ENCODE measurements around the gene GNG7. TPM values are rescaled to one million over a fixed set of nuclear protein-coding genes. Genes with fewer than 3 reads are reported as not detected.

The GNG7 gene
- total and polyA plus RNA-seq, 10 of the 15 experiments (the other 5 are each of a cell fraction or from before 2014, with no cell fraction given), result 1.9 to 13.6 (median 6.5) TPM

- TF ChIP-seq CUX1 (IDR thresholded peaks at IDR 0.05; ENCODE audit: insufficient replicate concordance, low read depth, low read length) (no peak), IKZF1 (conservative IDR thresholded peaks at IDR 0.05) (peak; percentile 91), RAD21 (IDR thresholded peaks at IDR 0.05; ENCODE audit: insufficient read depth, low read depth, low read length) (no peak), CBFB (IDR thresholded peaks at IDR 0.05; ENCODE audit: low read depth) (peak; percentile 92), IKZF2 (IDR thresholded peaks at IDR 0.05) (peak; percentile 72 to 75), CHD1 (IDR thresholded peaks at IDR 0.05; ENCODE audit: low read depth, low read length) (no peak), SREBF1 (IDR thresholded peaks at IDR 0.05; ENCODE audit: low read length) (no peak), PML (IDR thresholded peaks at IDR 0.05; ENCODE audit: low read length) (peak; percentile 11; the same call in 1 of the 2 replicates), CHD4 (IDR thresholded peaks at IDR 0.05) (no peak), MXI1 (IDR thresholded peaks at IDR 0.05; ENCODE audit: low read depth, low read length) (no peak), RUNX3 (IDR thresholded peaks at IDR 0.05; ENCODE audit: low read length) (peak; percentile 91), RELB (IDR thresholded peaks at IDR 0.05; ENCODE audit: low read depth) (peak; percentile 53; the same call in 1 of the 2 replicates), NFYB (IDR thresholded peaks at IDR 0.05; ENCODE audit: insufficient read depth, low read depth, low read length) (no peak), GATAD2B (conservative IDR thresholded peaks at IDR 0.05; ENCODE audit: low read depth) (peak; percentile 71), SMAD5 (IDR thresholded peaks at IDR 0.05; ENCODE audit: low read depth) (peak; percentile 10; the same call in 1 of the 2 replicates), POLR2AphosphoS5 (IDR thresholded peaks at IDR 0.05; ENCODE audit: low read length) (peak; percentile 77), MTA3 (IDR thresholded peaks at IDR 0.05; ENCODE audit: borderline replicate concordance, low read length) (peak; percentile 50; the same call in 1 of the 2 replicates), SRF (IDR thresholded peaks at IDR 0.05; ENCODE audit: low read depth in 2 of 2, low read length in 2 of 2) (no peak), STAT3 (IDR thresholded peaks at IDR 0.05; ENCODE audit: low read depth, low read length) (no peak)
- TF ChIP-seq, protein P1, sequence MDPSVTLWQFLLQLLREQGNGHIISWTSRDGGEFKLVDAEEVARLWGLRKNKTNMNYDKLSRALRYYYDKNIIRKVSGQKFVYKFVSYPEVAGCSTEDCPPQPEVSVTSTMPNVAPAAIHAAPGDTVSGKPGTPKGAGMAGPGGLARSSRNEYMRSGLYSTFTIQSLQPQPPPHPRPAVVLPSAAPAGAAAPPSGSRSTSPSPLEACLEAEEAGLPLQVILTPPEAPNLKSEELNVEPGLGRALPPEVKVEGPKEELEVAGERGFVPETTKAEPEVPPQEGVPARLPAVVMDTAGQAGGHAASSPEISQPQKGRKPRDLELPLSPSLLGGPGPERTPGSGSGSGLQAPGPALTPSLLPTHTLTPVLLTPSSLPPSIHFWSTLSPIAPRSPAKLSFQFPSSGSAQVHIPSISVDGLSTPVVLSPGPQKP (IDR thresholded peaks at IDR 0.05; ENCODE audit: low read depth, low read length), result no peak
- TF ChIP-seq, protein P2, sequence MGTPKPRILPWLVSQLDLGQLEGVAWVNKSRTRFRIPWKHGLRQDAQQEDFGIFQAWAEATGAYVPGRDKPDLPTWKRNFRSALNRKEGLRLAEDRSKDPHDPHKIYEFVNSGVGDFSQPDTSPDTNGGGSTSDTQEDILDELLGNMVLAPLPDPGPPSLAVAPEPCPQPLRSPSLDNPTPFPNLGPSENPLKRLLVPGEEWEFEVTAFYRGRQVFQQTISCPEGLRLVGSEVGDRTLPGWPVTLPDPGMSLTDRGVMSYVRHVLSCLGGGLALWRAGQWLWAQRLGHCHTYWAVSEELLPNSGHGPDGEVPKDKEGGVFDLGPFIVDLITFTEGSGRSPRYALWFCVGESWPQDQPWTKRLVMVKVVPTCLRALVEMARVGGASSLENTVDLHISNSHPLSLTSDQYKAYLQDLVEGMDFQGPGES (IDR thresholded peaks at IDR 0.05), result no peak
Observed at GRCh38 chr19:2609389-2610116, 92.9 kb downstream of the GNG7 start (continued).

Measured in GM12878 (cell line).